Activated CD4-positive, alpha-beta T cell treated with anti-CD3 and anti-CD28 coated beads, Interleukin-10, Interleukin-2, amounts not matched to agents 100 ng/mL and 50 ng/mL, durations not matched to agents 16 hours and 8 hours (primary cell): ENCODE measurements around the gene DGCR2.
"Not testable (repeated sequence)": the region's sequence is repeated elsewhere in the genome, so short reads cannot be mapped to it uniquely, and the experiment has no call there.

Experiments
- DNase-seq: peaks from one replicate; pipeline ENCODE4 v3.0.0-alpha.2; 2020

Gene DGCR2

DNA sequence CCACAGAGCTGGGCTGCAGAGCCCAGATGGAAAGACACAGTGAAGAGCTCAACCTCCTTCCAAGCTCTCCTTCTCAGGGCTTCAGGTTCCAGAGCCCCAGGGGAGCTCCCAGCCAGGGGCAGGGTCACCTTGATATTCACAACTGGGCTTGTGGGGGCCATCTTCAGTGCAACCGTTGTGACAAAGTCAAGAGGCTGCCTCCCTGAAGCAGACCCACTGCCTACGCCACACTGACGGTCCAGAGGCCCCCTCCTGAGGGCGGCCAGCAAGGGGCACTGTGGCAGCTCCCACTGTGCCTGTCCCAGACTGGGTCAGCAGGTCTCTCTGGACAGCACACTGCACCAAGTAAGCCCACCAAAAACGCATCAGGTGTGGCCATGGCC is 84.1 kb downstream of the DGCR2 start:
- no peak for DNase-seq

DNA sequence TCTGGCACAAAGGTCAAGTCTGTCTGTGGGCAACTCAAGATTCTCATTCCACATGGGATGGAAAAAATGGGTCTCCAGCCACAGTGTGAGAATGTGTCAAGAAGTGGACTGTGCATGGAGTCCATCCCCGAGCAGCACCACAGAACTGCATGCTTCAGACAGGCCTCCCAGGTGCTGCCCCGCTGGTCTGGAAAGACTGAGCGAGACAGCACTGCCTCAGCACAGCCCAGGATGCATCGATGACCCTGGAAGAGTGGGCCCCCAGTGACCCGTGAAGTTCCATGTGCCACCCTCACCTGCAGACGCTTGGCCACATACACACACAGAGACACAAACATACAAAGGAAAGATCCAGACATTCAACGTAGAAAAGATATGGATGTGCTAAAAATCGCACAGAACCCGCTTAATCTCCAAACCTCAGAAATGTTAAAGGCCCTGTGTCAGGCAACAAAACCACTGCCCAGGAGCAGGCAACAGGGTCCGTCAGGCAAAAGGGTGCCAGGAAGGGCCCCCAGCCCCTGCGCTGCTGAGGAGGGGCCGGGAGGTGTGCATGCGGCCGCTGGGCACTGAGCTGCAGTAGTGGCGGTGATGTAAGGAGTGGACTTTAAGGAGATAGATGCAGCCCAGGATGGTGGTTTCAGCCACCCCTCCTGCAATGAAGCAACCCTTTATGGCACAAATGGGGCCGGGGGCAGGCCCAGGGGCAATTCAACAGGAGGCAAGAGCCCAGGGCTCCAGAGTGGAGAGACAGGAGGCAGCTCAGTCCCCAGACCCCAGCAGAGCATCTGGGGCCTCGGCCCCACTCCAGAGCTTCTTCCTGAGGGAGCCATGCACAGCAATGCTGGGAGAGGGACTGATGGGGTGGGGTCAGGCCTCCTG is 84.7 kb downstream of the DGCR2 start:
- no peak for DNase-seq

DNA sequence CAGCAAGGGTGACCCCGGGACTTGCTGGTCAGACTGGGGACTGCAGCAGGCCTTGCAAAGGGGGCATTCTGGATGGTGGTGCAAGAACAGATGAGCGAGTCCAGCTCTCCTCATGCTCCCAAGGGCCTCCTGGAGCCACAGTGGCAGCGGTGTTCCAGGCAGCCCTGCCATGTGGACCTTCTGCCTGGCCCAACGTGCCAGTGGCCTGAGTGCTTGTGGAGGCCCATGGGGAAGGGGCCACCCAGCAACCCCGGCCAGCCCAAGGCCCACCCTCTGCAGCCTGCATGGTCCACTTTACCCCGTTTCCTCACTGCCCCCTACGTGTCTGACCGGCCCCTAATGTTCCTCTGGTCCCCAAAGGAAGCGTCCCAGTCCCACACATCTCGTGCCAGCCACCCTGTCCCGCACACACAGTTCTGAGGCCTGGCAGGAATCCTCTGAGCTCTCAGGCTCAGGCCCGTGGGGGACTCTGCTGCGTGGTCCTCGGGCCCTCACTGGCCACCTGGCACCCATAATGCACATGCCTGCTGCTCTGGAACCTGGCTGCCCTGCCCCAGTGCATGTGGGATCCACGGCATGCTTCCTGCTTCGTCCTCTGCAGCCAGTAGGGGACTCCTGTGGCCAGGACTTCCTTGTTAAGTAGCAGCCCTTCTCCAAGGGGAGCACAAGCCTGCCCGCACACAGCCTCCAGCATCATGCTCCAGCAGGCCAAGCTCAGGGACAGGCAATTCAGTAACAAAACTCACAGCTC is 85.5 kb downstream of the DGCR2 start:
- DNase-seq: no peak

- no peak for DNase-seq
These were observed 86.0 kb downstream of the DGCR2 start for GRCh38 chr22:19036229-19036522.

GRCh38 chr22:19035474-19036228 is 86.6 kb downstream of the DGCR2 start:
- no peak for DNase-seq

DNA sequence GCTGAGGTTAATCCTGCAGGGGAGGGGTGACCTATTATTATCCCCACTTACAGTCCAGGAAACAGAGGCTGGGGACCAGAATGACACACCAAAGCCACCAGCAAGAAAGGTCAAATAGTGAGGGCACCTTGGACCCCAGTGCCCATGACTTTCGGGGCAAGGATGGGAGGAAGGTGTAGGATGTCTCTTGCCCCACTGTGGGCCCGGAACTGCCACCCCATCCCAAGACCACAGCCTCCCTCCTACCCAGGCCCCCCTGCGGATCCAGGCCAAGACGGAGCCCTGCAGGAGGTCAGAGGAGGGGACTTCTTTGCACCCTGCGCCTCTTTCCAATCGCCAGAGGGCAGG is 87.1 kb downstream of the DGCR2 start:
- not testable (repeated sequence) for DNase-seq

GRCh38 chr22:19034724-19035120 is 87.5 kb downstream of the DGCR2 start:
- not testable (repeated sequence) for DNase-seq

GRCh38 chr22:19034031-19034723 is 88.0 kb downstream of the DGCR2 start:
- DNase-seq: not testable (repeated sequence)

DNA sequence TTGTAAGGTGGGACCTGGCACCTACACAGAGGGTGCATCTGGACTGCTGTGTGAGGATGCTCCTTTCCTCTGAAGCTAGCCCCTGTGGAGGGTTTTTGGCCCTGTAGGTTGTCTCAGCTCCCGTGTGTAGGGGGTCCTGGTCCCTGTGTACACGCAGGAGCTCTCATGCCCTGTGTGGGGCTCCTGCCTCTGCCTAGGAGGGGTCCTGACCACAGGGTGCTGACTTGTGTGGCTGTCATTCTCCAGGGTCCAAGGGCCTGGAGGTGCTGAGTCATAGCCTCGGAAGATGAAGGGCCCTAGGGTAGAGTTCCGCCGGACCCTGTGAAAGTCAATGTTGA is 88.7 kb downstream of the DGCR2 start:
- not testable (repeated sequence) for DNase-seq

GRCh38 chr22:19032898-19033567 is 89.2 kb downstream of the DGCR2 start:
- not testable (repeated sequence) for DNase-seq

DNA sequence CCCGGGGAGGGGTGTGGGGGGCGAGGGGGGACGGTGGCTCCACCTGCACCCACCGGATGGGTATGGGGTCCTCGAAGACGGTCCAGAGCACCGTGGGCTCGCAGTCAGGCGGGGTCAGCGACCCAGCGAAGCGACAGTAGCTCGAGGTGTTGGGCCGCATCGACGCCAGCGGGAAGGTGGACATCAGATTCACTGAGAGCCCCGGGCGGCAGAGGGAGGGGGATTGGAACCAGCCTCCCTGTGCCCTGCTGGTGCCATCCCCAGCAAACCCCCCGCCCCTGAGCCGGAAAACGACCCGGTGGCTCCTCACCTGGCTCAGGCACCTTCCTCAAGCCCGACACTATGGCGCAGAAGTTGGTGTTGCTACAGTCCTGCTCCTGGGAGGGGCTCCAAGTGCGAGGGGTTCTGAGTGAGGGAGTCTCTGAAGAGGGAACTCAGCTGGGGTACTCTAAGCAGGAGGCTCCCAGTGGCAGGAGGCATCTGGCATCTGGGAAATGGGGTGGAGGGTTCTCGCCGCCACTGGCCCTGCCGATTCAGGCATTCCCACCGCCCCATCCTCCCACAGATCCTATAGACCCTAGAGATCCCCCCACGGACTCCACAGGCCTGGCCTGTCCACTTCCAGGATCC is 89.9 kb downstream of the DGCR2 start:
- DNase-seq: not testable (repeated sequence)

DNA sequence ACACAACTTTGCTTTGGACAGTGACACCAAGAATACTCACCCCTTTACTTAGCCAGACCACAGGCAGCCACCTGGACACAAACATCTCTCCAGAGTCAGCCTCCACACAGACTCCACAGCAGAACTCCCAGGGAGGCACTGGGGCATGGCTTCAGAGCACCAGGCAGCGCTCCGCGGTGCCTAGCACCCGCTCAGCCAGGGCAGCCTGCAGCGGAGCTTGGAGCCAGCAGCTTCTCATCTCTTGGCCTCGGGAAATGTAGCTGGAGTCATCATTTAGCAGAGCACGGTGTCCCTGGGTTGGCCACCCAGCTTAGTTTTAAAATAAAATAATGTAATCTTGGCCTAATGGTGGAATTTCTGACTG is 91.3 kb downstream of the DGCR2 start:
- not testable (repeated sequence) for DNase-seq

- DNase-seq: not testable (repeated sequence)
These were observed 91.9 kb downstream of the DGCR2 start for GRCh38 chr22:19030226-19030888.

DNA sequence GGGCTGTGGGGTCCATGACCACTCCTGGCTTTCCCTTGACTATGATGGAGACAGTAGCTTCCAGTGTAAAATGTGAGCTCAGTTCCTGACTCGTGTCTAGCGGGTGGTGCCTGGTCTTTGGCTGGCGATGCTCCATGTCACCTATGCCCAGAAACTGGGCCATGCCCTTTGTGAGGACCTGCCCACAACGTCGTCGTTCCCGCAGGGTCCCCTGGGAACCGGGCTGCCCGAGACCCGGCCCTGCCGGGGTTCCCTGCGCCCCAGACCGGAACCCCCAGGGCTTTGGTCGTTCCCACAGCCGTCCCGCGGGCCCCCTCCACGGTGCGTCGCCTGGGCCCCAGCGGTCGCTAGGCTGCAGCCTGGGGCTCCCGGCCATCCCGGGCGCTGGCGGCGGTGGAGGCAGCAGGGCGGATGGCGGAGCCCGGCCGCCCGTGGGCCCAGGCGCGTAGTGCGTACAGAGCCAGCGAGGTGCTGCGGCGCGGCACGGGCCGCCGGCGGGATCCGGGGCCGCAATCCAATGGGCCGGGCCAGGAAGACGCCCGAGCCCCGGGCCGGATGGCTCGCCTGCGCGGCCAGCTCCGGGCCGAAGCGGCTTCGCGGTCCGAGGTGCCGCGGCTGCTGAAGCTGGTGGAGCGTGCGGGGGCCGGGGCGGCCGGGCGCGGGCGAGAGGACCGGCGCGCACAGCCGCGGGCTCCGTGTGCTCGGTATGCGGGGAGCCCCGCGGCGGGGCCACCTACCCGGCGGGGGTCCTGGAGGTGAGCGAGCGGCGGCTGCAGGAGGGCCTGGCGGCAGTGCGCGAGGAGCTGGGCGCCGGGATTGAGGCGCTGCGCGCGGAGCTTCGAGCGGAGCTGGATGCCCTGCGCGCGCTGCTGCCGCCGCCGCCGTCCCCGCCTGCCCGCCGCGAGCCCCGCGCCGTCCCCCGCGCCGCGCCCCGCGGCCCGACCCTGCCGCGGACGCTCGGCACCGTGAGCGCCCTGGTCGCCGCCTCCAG is 92.8 kb downstream of the DGCR2 start:
- not testable (repeated sequence) for DNase-seq

- not testable (repeated sequence) for DNase-seq
These were observed 94.2 kb downstream of the DGCR2 start for GRCh38 chr22:19028060-19028455.

- DNase-seq: not testable (repeated sequence)
These were observed 94.7 kb downstream of the DGCR2 start for GRCh38 chr22:19027371-19028059.

GRCh38 chr22:19026080-19026479 is 96.1 kb downstream of the DGCR2 start:
- not testable (repeated sequence) for DNase-seq

GRCh38 chr22:19024956-19025489 is 97.2 kb downstream of the DGCR2 start:
- DNase-seq: not testable (repeated sequence)

DNA sequence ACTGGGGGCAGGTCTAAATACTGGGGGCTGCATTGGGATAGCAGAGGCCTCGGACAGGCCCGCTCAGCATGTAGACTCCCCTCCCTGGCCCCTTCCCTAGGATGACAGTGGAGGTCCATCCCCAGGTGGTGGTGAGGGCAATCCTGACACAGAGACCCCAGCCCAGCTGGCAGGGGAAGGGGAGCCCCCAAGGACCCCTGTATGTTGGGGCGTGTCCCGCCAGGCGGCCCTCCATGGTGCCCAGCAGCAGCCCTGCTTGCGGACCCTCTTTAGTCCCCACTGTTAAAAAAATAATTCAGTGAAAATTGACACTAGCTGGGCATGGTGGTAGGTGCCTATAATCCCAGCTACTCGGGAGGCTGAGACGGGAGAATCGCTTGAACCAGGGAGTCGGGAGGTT is 98.3 kb downstream of the DGCR2 start:
- DNase-seq: not testable (repeated sequence)
